Fibroblast of skin of left quadriceps (primary cell): ENCODE measurements around the gene CRADD.
"Not testable (repeated sequence)": the region's sequence is repeated elsewhere in the genome, so short reads cannot be mapped to it uniquely, and the experiment has no call there.

Experiments used
- DNase-seq, 2 experiments: peaks; one replicate each; pipeline ENCODE4 v3.0.0-alpha.2; 2013; ENCODE audit warnings: low read depth in 2 of 2

Gene CRADD

GRCh38 chr12:93870020-93870795 lies 193.0 kb downstream of the CRADD start:
- DNase-seq = no peak

DNA sequence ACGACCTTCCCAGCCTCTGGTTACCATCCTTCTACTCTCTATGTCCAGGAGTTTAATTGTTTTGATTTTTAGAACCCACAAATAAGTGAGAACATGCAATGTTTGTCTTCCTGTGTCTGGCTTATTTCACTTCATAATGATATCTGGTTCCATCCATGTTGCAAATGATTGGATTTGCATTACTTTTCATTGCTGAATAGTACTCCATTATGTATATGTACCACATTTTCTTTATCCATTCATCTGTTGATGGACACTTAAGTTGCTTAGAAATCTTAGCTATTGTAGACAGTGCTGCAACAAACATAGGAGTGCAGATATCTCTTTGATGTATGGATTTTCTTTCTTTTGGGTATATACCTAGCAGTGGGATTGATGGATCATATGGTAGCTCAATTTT lies 194.4 kb downstream of the CRADD start:
- not testable (repeated sequence) for DNase-seq

GRCh38 chr12:93873561-93873960 lies 196.4 kb downstream of the CRADD start:
- no peak for DNase-seq

GRCh38 chr12:93875157-93875556 lies 198.0 kb downstream of the CRADD start:
- no peak for DNase-seq

DNA sequence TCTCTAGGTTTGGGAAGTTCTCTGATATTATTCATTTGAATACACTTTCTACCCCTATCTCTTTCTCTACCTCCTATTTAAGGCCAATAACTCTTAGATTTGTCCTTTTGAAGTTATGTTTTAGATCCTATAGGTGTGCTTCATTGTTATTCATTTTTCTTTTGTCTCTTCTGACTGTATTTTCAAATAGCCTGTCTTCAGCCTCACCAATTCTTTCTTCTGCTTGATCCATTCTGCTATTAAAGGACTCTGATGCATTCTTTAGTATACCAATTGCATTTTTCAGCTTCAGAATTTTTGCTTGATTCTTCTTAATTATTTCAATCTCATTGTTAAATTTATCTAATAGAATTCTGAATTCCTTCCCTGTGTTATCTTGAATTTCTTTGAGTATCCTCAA lies 199.2 kb downstream of the CRADD start:
- no peak for DNase-seq

GRCh38 chr12:93877446-93877845 lies 200.3 kb downstream of the CRADD start:
- no peak for DNase-seq

DNA sequence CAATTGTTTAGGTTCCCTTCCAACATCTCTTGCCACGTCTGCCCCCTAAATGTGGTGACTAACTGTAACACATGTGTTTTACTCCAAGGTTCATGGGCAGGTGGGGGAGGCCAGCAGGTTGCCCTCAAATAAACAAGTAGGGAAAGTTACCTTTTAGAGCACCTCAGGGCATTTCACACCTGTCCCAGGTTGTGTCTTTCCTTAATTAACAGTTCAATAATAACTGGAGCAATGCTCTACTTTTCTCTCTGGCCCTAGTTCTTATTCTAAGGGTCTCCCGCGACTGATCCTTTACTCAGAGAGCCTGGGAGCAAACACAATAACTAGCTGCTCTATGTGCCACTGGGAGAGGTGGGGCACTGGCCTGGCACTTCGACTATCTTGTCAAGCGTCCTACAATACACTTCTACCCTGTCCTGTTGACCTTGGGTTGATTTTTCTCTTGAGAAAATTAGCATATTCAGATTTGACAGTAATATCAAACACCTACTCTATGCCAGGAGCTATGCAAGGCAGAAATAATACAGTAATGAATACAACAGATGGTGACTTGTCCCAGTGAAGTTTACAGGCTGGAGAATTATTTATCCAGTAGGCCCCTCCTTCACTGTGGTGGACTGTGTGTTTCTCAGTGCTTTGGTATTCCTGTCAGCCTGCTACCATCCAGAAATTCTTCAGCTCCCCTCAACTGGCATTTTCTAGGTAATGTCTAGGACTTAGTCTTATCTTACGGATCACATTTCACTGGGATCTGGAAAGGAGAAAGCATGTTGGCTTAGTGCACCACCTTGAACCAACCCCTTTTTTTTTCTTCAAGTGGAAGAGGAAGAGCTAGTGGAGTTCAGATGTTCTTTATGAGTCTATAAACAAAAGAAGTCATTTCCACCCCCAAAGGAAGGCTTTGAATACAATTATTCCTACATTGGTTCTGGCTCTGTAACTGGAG lies 202.6 kb downstream of the CRADD start:
- peak; percentile 56 to 57 for DNase-seq

GRCh38 chr12:93880853-93881522 lies 203.8 kb downstream of the CRADD start:
- no peak for DNase-seq

- no peak for DNase-seq
Measured at GRCh38 chr12:93882763-93883162, 205.6 kb downstream of the CRADD start.

DNA sequence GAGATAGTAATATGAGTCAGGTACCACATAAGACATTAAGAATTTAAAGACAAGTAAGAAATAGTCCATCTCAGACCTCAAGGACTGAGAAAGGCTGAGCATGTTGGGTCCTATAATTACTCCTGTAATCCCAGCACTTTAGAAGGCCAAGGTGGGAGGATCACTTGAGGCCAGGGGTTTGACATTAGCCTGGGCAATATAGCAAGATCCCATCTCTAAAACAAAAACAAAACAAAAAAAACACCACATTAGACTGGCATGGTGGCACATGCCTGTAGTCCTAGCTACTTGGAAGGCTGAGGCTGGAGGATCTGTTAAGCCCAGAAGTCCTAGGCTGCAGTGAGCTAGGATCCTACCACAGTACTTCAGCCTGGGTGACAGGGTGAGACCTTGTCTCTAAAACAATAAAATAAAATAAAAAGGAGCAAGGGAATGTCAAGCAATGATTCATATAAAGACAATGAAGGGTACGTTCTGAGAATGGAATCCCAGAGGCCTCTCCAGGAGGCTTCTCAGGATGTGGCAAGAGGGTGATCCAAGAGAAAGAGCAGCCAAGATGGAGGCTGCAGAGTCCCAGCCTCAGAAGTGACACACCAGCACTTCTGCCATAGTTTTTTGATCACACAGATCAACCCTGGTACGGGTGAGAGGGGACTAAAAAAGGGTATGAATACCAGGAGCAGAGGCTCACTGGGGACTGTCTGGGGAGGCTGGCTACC lies 206.4 kb downstream of the CRADD start:
- DNase-seq = peak; percentile 64 to 65

- no peak for DNase-seq
Measured at GRCh38 chr12:93884794-93885460, 207.8 kb downstream of the CRADD start.

DNA sequence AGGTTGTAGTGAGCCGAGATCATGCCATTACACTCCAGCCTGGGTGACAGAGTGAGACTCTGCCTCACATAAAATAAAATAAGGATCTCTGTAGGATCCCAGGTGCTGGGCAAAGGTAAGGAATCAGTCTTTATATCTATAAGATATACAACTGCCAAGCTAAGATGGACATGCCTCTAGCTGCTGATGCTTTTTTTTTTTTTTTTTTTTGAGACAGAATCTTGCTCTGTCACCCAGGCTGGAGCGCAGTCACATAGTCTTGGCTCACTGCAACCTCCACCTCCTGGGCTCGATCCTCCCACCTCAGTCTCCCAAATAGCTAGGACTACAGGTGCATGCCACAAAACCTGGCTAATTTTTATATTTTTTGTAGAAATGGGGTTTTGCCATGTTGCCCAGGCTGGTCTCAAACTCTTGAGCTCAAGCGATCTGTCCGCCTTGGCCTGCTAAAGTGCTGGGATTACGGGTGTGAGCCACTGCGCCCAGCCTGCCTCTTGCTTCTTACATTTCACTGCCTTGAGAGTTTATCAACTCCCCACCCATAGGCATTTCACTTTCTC lies 208.9 kb downstream of the CRADD start:
- DNase-seq = not testable (repeated sequence)

GRCh38 chr12:93886533-93887511 lies 209.6 kb downstream of the CRADD start:
- DNase-seq = peak; percentile 82 to 83

- DNase-seq = no peak
Measured at GRCh38 chr12:93888964-93889363, 211.8 kb downstream of the CRADD start.

DNA sequence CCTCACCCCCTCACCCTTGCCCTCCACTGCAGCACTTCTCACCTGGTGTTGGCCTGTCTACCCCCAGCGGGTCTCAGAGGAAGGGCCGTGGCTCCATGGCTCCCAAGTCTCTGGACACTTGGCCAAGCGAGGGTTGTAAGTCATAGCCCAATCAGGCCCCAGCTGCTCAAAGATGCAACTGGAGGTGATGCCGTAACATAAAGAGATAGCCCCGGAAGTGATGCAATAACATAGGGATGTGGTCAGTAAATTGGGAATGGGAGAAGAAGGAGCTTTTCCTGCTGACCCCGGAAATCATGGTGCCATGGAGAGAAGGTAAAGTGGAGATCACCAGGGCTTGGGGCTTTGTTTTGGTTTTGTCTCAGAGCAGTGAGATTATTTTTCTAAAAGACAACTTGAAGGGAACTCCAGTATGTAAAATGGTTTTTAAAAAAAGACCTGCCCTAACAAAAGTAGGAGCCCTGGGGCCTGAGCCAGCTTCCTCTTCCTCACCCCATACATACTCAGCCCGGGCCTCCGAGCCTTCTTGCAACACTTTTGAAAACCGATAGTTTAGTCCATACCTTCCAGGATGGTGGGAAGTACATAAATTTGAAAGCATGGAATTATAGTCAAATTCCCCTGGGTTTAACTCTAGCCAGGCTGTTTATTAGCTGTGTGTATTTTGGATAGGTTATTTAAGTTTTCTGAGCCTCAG lies 212.5 kb downstream of the CRADD start:
- DNase-seq = peak; percentile 54 to 56

DNA sequence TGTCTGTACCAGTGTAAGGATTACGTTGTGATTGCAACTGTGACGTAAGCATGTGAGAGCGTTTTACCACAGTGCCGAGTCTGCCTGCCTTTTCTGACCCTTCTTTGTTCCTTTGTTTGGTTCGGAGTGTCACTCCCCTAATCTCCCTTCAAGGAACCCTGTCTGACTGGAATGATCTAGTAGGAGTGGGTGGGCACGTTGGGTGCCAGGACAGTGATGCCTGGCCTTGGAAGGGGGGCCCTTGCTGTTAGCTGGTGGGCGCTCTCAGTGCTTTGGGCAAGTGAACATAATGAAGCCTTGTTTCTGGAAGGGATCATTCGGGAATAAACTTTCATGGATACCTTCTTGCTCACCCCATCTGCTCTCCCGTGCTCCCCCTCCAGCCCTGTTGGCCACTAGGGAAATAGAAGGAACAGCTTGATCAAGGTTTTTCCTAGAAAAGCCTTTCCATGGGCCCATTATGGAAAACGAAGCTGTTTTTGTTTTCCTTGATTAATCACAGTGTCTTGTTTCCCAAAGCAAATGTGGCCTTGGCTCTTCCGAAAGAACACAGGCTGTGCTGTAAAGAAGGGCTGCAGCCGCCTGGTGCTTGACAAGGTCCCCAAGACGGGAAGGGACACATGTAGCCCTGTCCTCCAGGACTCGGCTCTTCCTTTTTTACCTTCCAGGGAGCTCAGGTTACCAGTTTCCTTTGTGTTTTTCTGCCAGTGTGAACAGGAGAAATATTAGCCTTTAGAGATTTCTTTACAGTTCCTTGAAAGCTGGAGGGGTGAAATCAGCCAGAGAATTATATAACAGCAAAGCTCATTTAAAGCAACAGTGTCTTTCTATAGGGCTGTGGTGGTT lies 215.5 kb downstream of the CRADD start:
- no peak for DNase-seq

GRCh38 chr12:93894391-93895088 lies 217.4 kb downstream of the CRADD start:
- DNase-seq = peak; percentile 59 to 62
